Left kidney (tissue), 8 donors: ENCODE results near the gene NPIPB5. TPM values are rescaled to one million over a fixed set of nuclear protein-coding genes. Genes with fewer than 3 reads are reported as not detected.
"Not testable (repeated sequence)": the region's sequence is repeated elsewhere in the genome, so short reads cannot be mapped to it uniquely, and the experiment has no call there.

Source experiments
- DNase-seq: peaks from one replicate; pipeline ENCODE4 v3.0.0-alpha.2; 2013
- long read RNA-seq, 8 donors: transcript quantifications; one replicate each; lab custom pipeline, GENCODE V29; 2026
- polyA plus RNA-seq: library from polyadenylated mRNA; unstranded; fragments of 120-200 nt; gene quantifications from one replicate; pipeline ENCODE4 v1.2.1, GENCODE V29; 2013; ENCODE audit not compliant: insufficient read length

Gene NPIPB5
- polyA plus RNA-seq, result 385 TPM
- long read RNA-seq, donor 1, result 0 reads
- long read RNA-seq, donor 2, transcript NPIPB5-206 (3 exons, 852 nt), result major isoform, 5 of 14 reads
- long read RNA-seq, donor 2, partial matches to known transcripts, result 9 of 14 reads
- long read RNA-seq, donor 2, other reads (novel, unspliced or antisense), result 0 of 14 reads
- long read RNA-seq, donor 3, partial matches to known transcripts, result 0 of 3 reads
- long read RNA-seq, donor 3, other reads (novel, unspliced or antisense), result 0 of 3 reads
- long read RNA-seq, donor 4, partial matches to known transcripts, result 0 of 1 reads
- long read RNA-seq, donor 4, other reads (novel, unspliced or antisense), result 0 of 1 reads
- long read RNA-seq, donor 5, partial matches to known transcripts, result 0 of 1 reads
- long read RNA-seq, donor 5, other reads (novel, unspliced or antisense), result 0 of 1 reads
- long read RNA-seq, donor 6, partial matches to known transcripts, result 0 of 2 reads
- long read RNA-seq, donor 6, other reads (novel, unspliced or antisense), result 0 of 2 reads
- long read RNA-seq, donor 7, partial matches to known transcripts, result 0 of 4 reads
- long read RNA-seq, donor 7, other reads (novel, unspliced or antisense), result 0 of 4 reads
- long read RNA-seq, donor 8, partial matches to known transcripts, result 0 of 1 reads
- long read RNA-seq, donor 8, other reads (novel, unspliced or antisense), result 0 of 1 reads

GRCh38 chr16:22510591-22510990 lies at the start of gene NPIPB5:
Gene NPIPB5, plus strand, starts transcription at chr16:22510891. Its CDS starts 2,911 bp downstream, at chr16:22513802.
- DNase-seq, result not testable (repeated sequence)

DNA sequence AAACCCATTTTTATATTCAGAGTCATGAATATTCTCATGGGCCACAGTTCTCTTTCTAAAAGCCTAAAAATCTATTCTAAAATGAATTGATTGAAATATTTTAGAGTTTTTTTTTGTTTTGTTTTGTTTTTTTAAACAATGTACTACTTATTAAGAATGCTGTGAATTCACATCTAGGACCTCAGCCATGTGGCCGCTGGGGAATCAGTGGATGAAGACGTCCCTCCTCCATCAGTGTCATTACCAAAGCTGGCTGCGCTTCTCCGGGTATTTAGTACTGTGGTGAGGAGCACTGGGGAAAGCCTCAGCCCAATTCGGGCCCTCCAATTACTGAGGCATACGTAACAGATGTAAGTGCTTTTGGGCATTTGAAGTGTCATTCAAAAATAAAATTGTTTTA lies 41.8 kb upstream of the NPIPB5 start:
- DNase-seq, result not testable (repeated sequence)

- DNase-seq, result not testable (repeated sequence)
These were observed 27.3 kb downstream of the NPIPB5 start for GRCh38 chr16:22537996-22538395.

DNA sequence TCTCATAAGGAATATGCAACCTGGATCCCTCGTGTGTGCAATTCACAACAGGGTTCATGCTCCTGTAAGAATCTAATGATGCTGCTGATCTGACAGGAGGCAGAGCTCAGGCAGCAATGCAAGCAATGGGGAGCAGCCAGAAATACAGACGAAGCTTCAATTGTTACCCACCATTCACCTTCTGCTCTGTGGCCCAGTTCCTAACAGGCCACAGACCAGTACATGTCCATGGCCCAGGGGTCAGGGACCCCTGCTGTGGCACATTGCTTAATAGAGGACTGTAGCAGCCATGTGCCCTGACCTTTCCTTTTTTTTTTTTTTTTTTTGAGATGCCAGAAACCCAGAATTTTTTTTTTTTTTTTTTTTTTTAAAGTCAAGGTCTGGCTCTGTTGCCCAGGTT lies 34.1 kb downstream of the NPIPB5 start:
- not testable (repeated sequence) for DNase-seq

DNA sequence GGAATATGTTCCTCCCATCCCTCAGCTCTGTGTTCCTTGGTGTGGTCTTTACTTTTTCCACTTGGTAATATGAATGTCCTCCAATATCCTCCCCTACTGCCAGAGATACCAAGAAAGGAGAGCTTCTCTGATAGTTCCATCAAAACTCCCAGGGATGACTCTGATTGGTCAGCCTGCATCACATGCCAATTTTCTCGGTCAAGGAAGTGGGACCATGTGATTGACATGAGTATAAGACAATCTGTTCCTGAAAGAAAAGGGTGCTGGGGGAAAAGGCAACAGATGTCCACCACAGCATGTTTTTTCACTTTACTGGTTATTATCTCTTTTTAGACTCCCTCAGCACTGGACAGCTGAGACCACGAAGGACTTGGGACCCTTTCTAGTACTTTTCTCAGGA lies 35.9 kb downstream of the NPIPB5 start:
- DNase-seq, result not testable (repeated sequence)

- DNase-seq, result not testable (repeated sequence)
These were observed 36.6 kb downstream of the NPIPB5 start for GRCh38 chr16:22547170-22547765.

DNA sequence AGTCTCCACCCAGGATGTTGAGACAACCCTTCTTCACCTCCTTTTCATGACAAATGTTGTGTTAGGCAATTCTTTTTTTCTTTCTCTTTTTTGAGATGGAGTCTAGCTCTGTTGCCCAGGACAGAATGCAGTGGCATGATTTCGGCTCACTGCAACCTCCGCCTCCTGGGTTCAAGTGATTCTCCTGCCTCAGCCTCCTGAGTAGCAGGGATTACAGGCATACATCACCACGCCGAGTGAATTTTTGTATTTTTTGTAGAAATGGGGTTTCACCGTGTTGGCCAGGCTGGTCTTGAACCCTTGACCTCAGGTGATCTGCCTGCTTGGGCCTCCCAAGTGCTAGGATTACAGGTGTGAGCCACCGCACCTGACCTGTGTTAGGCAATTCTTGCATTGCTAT lies 39.2 kb downstream of the NPIPB5 start:
- DNase-seq, result not testable (repeated sequence)

GRCh38 chr16:22551143-22551542 lies 40.5 kb downstream of the NPIPB5 start:
- DNase-seq, result not testable (repeated sequence)

- DNase-seq, result not testable (repeated sequence)
These were observed 41.0 kb downstream of the NPIPB5 start for GRCh38 chr16:22551651-22552050.

- not testable (repeated sequence) for DNase-seq
These were observed 46.1 kb downstream of the NPIPB5 start for GRCh38 chr16:22556759-22557158.

Other genes starting within 250 kb of the NPIPB5 start
- gene POLR3E, start 213.5 kb upstream of the NPIPB5 start, polyA plus RNA-seq, result 68.7 TPM
- gene CDR2, start 136.3 kb upstream of the NPIPB5 start, polyA plus RNA-seq, result 33.5 TPM